Caco-2 (cell line): ENCODE data around the gene SLC9A8. TPM values are rescaled to one million over a fixed set of nuclear protein-coding genes. Genes with fewer than 3 reads are reported as not detected.

Experiments used
- BruUV-seq: library from RNA; stranded (reverse); fragments of 400-500 nt; replicated peaks from 2 replicates; lab custom pipeline; 2021; lab: Mats Ljungman, UMichigan
- CTCF ChIA-PET: fragments of 300-600 bp; sonication (Branson Sonifier 250); formaldehyde crosslinking; loops from one replicate; lab custom pipeline; 2022; ENCODE audit warnings: antibody characterized with exemption; lab: Charles Lee
- POLR2A ChIA-PET: fragments of 300-600 bp; sonication (Branson Sonifier 250); formaldehyde crosslinking; loops from one replicate; lab custom pipeline; 2022; ENCODE audit warnings: antibody characterized with exemption; lab: Charles Lee
- DNase-seq, 2 experiments: peaks; one replicate each; pipeline versions ENCODE4 v3.0.0 to v3.0.0-alpha.2; 2020 to 2022
- H3K27me3 ChIP-seq: replicated peaks from 2 replicates; pipeline ENCODE4 v1.6.0; 2011; ENCODE audit warnings: low read length; ENCODE audit not compliant: control insufficient read depth, insufficient read depth
- H3K36me3 ChIP-seq: 2 replicates; pipeline ENCODE4 v1.5.1; 2011; ENCODE audit warnings: low read length; ENCODE audit not compliant: control insufficient read depth, insufficient read depth
- H3K4me1 ChIP-seq: fragments of 250-450 bp; sonication (Bioruptor Pico); 2 replicates; pipeline ENCODE4 v1.5.1; 2020; ENCODE audit warnings: mild to moderate bottlenecking
- H3K4me3 ChIP-seq: 2 replicates; pipeline ENCODE4 v1.5.1; 2011; ENCODE audit warnings: low read depth, mild to moderate bottlenecking, control low read depth, low read length
- H3K9me3 ChIP-seq: fragments of 250-450 bp; sonication (Bioruptor Pico); 2 replicates; pipeline ENCODE4 v1.5.1; 2020; ENCODE audit warnings: mild to moderate bottlenecking, moderate library complexity
- H3K27ac Mint-ChIP-seq: one replicate; pipeline ENCODE4 v1.8.0; 2022; ENCODE audit warnings: mixed read lengths; ENCODE audit not compliant: unreplicated experiment
- H3K27me3 Mint-ChIP-seq: one replicate; pipeline ENCODE4 v1.8.0; 2022; ENCODE audit warnings: mixed read lengths; ENCODE audit not compliant: insufficient read depth, unreplicated experiment
- H3K36me3 Mint-ChIP-seq: one replicate; pipeline ENCODE4 v1.8.0; 2022; ENCODE audit warnings: mild to moderate bottlenecking, mixed read lengths; ENCODE audit not compliant: insufficient read depth, unreplicated experiment
- H3K4me1 Mint-ChIP-seq: one replicate; pipeline ENCODE4 v1.8.0; 2022; ENCODE audit warnings: low read depth, mixed read lengths; ENCODE audit not compliant: unreplicated experiment
- H3K4me3 Mint-ChIP-seq: one replicate; pipeline ENCODE4 v1.8.0; 2022; ENCODE audit warnings: mild to moderate bottlenecking, moderate library complexity, mixed read lengths; ENCODE audit not compliant: unreplicated experiment
- H3K9me3 Mint-ChIP-seq: one replicate; pipeline ENCODE4 v1.8.0; 2022; ENCODE audit warnings: mixed read lengths; ENCODE audit not compliant: unreplicated experiment
- CTCF ChIP-seq, 2 experiments: fragments of 200-600 bp in 1 of 2; IDR thresholded peaks; 1 replicate in 1 of 2; 2 replicates in 1 of 2; pipeline versions ENCODE4 v1.5.1 to v1.8.0; 2011 to 2022; ENCODE audit warnings: antibody characterized with exemption in 1 of 2, control low read depth in 1 of 2, inconsistent platforms in 1 of 2, low read depth in 1 of 2, low read length in 1 of 2, mild to moderate bottlenecking in 1 of 2, moderate library complexity in 1 of 2; ENCODE audit not compliant: insufficient read depth in 1 of 2, severe bottlenecking in 1 of 2, unreplicated experiment in 1 of 2
- intact Hi-C: fragments of 100-400 bp; cut with micrococcal nuclease; formaldehyde crosslinking; loops from one replicate; pipeline ENCODE4 v1.10.0; 2022; ENCODE audit not compliant: unreplicated experiment
- total RNA-seq: library from RNA; stranded (reverse); gene quantifications from 2 replicates; pipeline ENCODE4 v1.2.3, GENCODE V29; 2022

Gene SLC9A8
- total RNA-seq, 1 experiment from 2014 or later: 21.4 TPM

- intact Hi-C loops: no loop called here
- no TSS peak for BruUV-seq
- Mint-ChIP-seq H3K4me1 (peaks cover 34% of the 10 kb centered on the region), H3K27ac (peak overlapping the region; percentile 17), H3K4me3 (no peak overlapping the region), H3K27me3 (no peaks in the 10 kb centered on the region), H3K36me3 (no peaks in the 10 kb centered on the region), H3K9me3 (no peaks in the 10 kb centered on the region)
- Histone ChIP-seq H3K4me1 (peaks cover 49% of the 10 kb centered on the region), H3K36me3 (no peaks in the 10 kb centered on the region), H3K27me3 (no peaks in the 10 kb centered on the region), H3K9me3 (no peaks in the 10 kb centered on the region), H3K4me3 (no peak overlapping the region)
- DNase-seq: no peak
- CTCF ChIA-PET: interaction anchor here (0.6 to 0.9 kb wide), 2 partner anchors 51 to 184 kb away, joined by 4 to 7 read pairs; no protein-coding TSS in a partner anchor
- TF ChIP-seq CTCF (IDR thresholded peaks at IDR 0.05; ENCODE audit: insufficient read depth in 1 of 2, low read depth in 1 of 2, low read length in 1 of 2, severe bottlenecking in 1 of 2, unreplicated experiment in 1 of 2): no peak
- POLR2A ChIA-PET: interaction anchor here (0.6 kb wide), 2 partner anchors 18 to 184 kb away, joined by 3 to 14 read pairs; no protein-coding TSS in a partner anchor
Measured at GRCh38 chr20:49795135-49795424, 17.5 kb upstream of the SLC9A8 start.

- Histone ChIP-seq H3K4me1 (peaks cover 36% of the 10 kb centered on the region), H3K4me3 (no peak overlapping the region), H3K36me3 (no peaks in the 10 kb centered on the region), H3K27me3 (no peaks in the 10 kb centered on the region), H3K9me3 (no peaks in the 10 kb centered on the region)
- H3K9me3 Mint-ChIP-seq: no peaks in the 10 kb centered on the region
- intact Hi-C loops: no loop called here
- peak overlapping the region; percentile 33 for H3K27ac Mint-ChIP-seq
- ChIA-PET POLR2A (interaction anchor here (0.6 to 1.2 kb wide), 2 partner anchors 121 to 519 kb away, joined by 3 to 4 read pairs; partner anchors contain the start of gene ZNFX1), CTCF (interaction anchor here (0.6 kb wide), 1 partner anchor 193 kb away, joined by 3 read pairs; no protein-coding TSS in a partner anchor)
- H3K36me3 Mint-ChIP-seq: no peaks in the 10 kb centered on the region
- TF ChIP-seq CTCF (IDR thresholded peaks at IDR 0.05; ENCODE audit: insufficient read depth in 1 of 2, low read depth in 1 of 2, low read length in 1 of 2, severe bottlenecking in 1 of 2, unreplicated experiment in 1 of 2): no peak
- no TSS peak for BruUV-seq
- H3K4me1 Mint-ChIP-seq: peaks cover 28% of the 10 kb centered on the region
- H3K4me3 Mint-ChIP-seq: no peak overlapping the region
- H3K27me3 Mint-ChIP-seq: no peaks in the 10 kb centered on the region
- DNase-seq: peak; percentile 38 to 62
Measured at GRCh38 chr20:49796600-49797343, 15.9 kb upstream of the SLC9A8 start.

GRCh38 chr20:49797344-49797615, 15.3 kb upstream of the SLC9A8 start:
- Histone ChIP-seq H3K4me1 (peaks cover 36% of the 10 kb centered on the region), H3K9me3 (no peaks in the 10 kb centered on the region), H3K36me3 (no peaks in the 10 kb centered on the region), H3K4me3 (no peak overlapping the region), H3K27me3 (no peaks in the 10 kb centered on the region)
- Mint-ChIP-seq H3K27ac (peak overlapping the region; percentile 33), H3K4me3 (no peak overlapping the region), H3K36me3 (no peaks in the 10 kb centered on the region), H3K4me1 (peaks cover 28% of the 10 kb centered on the region), H3K27me3 (no peaks in the 10 kb centered on the region), H3K9me3 (no peaks in the 10 kb centered on the region)
- CTCF ChIA-PET: no interaction called here
- intact Hi-C loops: no loop called here
- no TSS peak for BruUV-seq
- no peak for DNase-seq
- TF ChIP-seq CTCF (IDR thresholded peaks at IDR 0.05; ENCODE audit: insufficient read depth in 1 of 2, low read depth in 1 of 2, low read length in 1 of 2, severe bottlenecking in 1 of 2, unreplicated experiment in 1 of 2): no peak
- POLR2A ChIA-PET: interaction anchor here (0.6 to 1.2 kb wide), 2 partner anchors 121 to 519 kb away, joined by 3 to 4 read pairs; partner anchors contain the start of gene ZNFX1
